Transverse colon (tissue), 4 donors: ENCODE measurements around the gene NUDT22. TPM values are rescaled to one million over a fixed set of nuclear protein-coding genes. Genes with fewer than 3 reads are reported as not detected.

Experiments
- DNase-seq: peaks from one replicate; pipeline ENCODE4 v3.0.0-alpha.2; 2019
- H3K27ac ChIP-seq, 4 donors: fragments of 200-600 bp; sonication (generic); 2 replicates each; pipeline ENCODE4 v1.5.1; 2016 to 2018; ENCODE audit warnings: inconsistent platforms in 4 of 4
- H3K27me3 ChIP-seq: fragments of 200-600 bp; sonication (generic); 2 replicates; pipeline ENCODE4 v1.5.1; 2017; ENCODE audit warnings: inconsistent platforms
- H3K36me3 ChIP-seq, 4 donors: fragments of 200-600 bp; sonication (generic); 2 replicates each; pipeline ENCODE4 v1.5.1; 2017 to 2019; ENCODE audit warnings: inconsistent platforms in 4 of 4
- H3K4me1 ChIP-seq, 4 donors: fragments of 200-600 bp; sonication (generic); 2 replicates each; pipeline ENCODE4 v1.5.1; 2017 to 2020; ENCODE audit warnings: inconsistent platforms in 4 of 4
- H3K4me3 ChIP-seq, 4 donors: fragments of 200-600 bp; sonication (generic); 1 replicate in 1 of 4; 2 replicates in 3 of 4; pipeline versions ENCODE4 v1.5.1 to v1.6.1; 2017 to 2019; ENCODE audit warnings: inconsistent platforms in 4 of 4
- H3K9me3 ChIP-seq, 2 donors: fragments of 200-600 bp; sonication (generic); 2 replicates each; pipeline ENCODE4 v1.5.1; 2017 to 2019; ENCODE audit warnings: inconsistent platforms in 2 of 2
- EP300 ChIP-seq: sonication (generic); formaldehyde crosslinking; IDR thresholded peaks from one replicate; pipeline ENCODE4 v1.6.1; 2017; ENCODE audit warnings: antibody characterized with exemption, low read depth
- POLR2A ChIP-seq: fragments of 450-650 bp; IDR thresholded peaks from one replicate; pipeline ENCODE4 v1.6.1; 2016; ENCODE audit warnings: antibody characterized with exemption, mild to moderate bottlenecking, moderate library complexity
- POLR2AphosphoS5 ChIP-seq, 3 donors: sonication (generic); formaldehyde crosslinking; IDR thresholded peaks; one replicate each; pipeline ENCODE4 v1.6.1; 2016; ENCODE audit warnings: antibody characterized with exemption in 3 of 3
- WGBS, 2 donors: methylation state at CpG; one replicate each; pipeline ENCODE4 v1.1.5; 2018; ENCODE audit warnings: low coverage in 1 of 2; 5-methylcytosine and 5-hydroxymethylcytosine counted together
- in situ Hi-C, 4 donors: fragments of 200-750 bp; cut with MboI; loops; one replicate each; pipeline versions ENCODE4 v1.15.0 to v1.15.1; 2017; ENCODE audit warnings: low sequenced_read_pairs in 3 of 4, low pct_ligation_motif_present in 1 of 4, low pct_unique_long_range_greater_than_20kb in 1 of 4
- intact Hi-C: fragments of 100-400 bp; cut with DNase I; formaldehyde crosslinking; loops from one replicate; pipeline ENCODE4 v1.15.1; 2023; ENCODE audit warnings: low total_unique reads
- total RNA-seq, 4 donors: library from RNA; depleted of rRNA; stranded (reverse); fragments of >200 nt; gene quantifications; one replicate each; pipeline ENCODE4 v1.1.0, GENCODE V29; 2016
- TF ChIP-seq, protein P1 (sequence below), 5 experiments: fragments of 200-600 bp in 3 of 5; fragments of 450-650 bp in 2 of 5; sonication (generic) in 3 of 5; IDR thresholded peaks; 1 replicate in 2 of 5; 2 replicates in 3 of 5; pipeline ENCODE4 v1.5.1; 2016 to 2017; ENCODE audit warnings: antibody characterized with exemption in 5 of 5, inconsistent platforms in 3 of 5, mild to moderate bottlenecking in 2 of 5, moderate library complexity in 1 of 5

NUDT22 gene
- total RNA-seq, 4 donors from 2014 or later, result 84.0 to 215 (median 127) TPM

DNA sequence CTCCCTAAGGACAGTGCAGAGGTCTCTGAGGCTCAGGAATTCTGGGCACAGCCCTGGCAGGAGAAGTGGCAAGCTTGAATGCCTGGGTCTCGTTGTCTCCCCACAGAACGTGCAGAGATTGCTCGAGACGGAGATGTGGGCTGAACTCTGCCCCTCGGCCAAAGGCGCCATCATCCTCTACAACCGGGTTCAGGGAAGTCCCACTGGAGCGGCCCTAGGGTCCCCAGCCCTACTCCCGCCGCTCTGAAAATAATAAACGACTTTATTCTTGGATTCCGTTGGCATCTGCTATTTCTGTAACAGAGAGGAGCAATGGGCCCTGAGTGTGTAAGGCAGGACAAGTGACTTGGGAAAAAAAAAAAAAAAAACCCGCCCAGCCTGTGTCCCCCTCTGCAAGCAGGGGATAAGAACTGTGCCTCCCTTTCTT, 3.7 kb downstream of the NUDT22 start:
- peaks cover 26 to 73% (median 51%) of the 10 kb centered on the region in 4 donors for H3K4me1 ChIP-seq
- TF ChIP-seq, protein P1, sequence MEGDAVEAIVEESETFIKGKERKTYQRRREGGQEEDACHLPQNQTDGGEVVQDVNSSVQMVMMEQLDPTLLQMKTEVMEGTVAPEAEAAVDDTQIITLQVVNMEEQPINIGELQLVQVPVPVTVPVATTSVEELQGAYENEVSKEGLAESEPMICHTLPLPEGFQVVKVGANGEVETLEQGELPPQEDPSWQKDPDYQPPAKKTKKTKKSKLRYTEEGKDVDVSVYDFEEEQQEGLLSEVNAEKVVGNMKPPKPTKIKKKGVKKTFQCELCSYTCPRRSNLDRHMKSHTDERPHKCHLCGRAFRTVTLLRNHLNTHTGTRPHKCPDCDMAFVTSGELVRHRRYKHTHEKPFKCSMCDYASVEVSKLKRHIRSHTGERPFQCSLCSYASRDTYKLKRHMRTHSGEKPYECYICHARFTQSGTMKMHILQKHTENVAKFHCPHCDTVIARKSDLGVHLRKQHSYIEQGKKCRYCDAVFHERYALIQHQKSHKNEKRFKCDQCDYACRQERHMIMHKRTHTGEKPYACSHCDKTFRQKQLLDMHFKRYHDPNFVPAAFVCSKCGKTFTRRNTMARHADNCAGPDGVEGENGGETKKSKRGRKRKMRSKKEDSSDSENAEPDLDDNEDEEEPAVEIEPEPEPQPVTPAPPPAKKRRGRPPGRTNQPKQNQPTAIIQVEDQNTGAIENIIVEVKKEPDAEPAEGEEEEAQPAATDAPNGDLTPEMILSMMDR (IDR thresholded peaks at IDR 0.05), result no peak
- no peak for TF ChIP-seq POLR2A
- no peak for TF ChIP-seq EP300
- TF ChIP-seq POLR2AphosphoS5 (IDR thresholded peaks at IDR 0.05), result no peak
- H3K9me3 ChIP-seq, result no peaks in the 10 kb centered on the region
- DNase-seq, result peak; percentile 18
- no peaks in the 10 kb centered on the region for H3K36me3 ChIP-seq
- peak overlapping the region; percentile 58 to 87 (median 72) for H3K4me3 ChIP-seq
- 0 to 32% methylated on average over 3 to 13 of the region's 13 CpGs for WGBS, 2 donors
- peak overlapping the region; percentile 93 to 95 (median 94) for H3K27ac ChIP-seq
- no peaks in the 10 kb centered on the region for H3K27me3 ChIP-seq
- in situ Hi-C loops, result no loop called here
- intact Hi-C loops, result no loop called here

DNA sequence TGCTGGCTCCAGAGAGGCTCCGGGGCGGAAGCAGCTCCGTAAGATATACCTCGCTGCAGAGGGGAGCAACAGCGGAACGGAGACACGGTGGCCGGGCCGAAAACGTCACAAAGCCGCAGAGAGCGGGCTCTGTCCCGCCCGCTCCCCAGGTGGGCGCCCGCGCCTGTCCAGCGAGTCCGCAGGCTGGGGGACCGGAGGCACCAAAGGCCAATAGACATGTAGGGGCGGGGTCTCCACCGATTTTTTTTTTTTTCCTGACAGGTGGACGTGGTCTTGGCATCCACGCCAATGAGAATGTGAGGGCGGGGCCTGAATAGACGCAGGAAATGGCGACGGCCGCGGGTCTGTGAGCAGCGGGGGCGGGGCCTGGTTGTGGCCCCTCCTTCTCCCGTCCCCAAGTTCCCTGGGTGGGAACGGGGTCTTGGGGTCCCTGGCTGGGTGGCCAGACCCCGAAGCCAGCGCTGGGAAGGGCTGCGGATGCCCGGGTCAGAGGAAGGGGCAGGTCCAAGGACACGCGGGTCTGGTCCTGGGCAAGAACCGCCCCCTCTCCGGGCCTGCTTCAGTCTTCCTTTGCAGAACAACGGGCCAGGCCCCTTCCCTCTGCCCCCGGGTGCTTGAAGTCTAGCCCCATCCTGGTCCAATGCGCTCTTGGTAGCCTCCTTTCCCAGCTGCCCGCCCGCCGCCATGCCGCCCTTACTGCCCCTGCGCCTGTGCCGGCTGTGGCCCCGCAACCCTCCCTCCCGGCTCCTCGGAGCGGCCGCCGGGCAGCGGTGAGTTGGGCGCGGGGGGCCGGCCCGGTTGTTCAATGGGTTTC, 4.3 kb downstream of the NUDT22 start, which contains the start of gene DNAJC4:
Gene DNAJC4 (plus strand): TSS at position 378 of the 814 bp plus-strand sequence. CDS start 307 bp downstream, at position 685.
- TF ChIP-seq POLR2A, result peak; percentile 64
- peak; percentile 31 to 65 (median 59) for TF ChIP-seq POLR2AphosphoS5 (IDR thresholded peaks at IDR 0.05)
- TF ChIP-seq EP300, result no peak
- TF ChIP-seq, protein P1 (IDR thresholded peaks at IDR 0.05), result no peak
- H3K36me3 ChIP-seq, result no peaks in the 10 kb centered on the region
- in situ Hi-C loops, result no loop called here
- no peaks in the 10 kb centered on the region for H3K9me3 ChIP-seq
- intact Hi-C loops, result no loop called here
- H3K27me3 ChIP-seq, result no peaks in the 10 kb centered on the region
- WGBS, 2 donors, result 1% methylated on average over 57 of the region's 62 CpGs; no CpG with 5 or more reads in 1 of the 2 donors
- DNase-seq, result peak; percentile 96
- H3K27ac ChIP-seq, result peak within 1 kb of the TSS; percentile 93 to 95 (median 94)
- peak within 1 kb of the TSS; percentile 58 to 87 (median 72) for H3K4me3 ChIP-seq
- peaks cover 20 to 71% (median 50%) of the 10 kb centered on the region in 4 donors for H3K4me1 ChIP-seq

DNA sequence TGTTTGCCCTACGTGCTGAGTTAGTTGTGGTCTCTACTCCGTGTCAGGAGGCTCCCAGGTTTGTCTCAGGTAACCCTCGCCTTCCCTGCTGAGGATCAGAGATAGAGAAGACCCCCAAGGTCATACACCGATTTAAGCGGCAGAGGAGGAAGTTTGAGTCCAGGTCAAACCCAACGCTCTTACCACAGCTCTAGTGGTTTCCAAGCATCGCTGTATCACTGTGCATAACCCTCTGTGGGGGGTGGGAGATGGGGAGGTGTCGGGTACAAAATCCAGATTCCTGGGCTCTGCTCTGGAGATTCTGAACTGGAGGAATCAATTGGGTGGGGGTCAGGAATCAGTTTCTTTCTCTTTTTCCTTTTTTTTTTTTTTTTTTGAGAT, 4.9 kb downstream of the NUDT22 start:
- DNase-seq, result no peak
- H3K4me1 ChIP-seq, result peaks cover 18 to 75% (median 53%) of the 10 kb centered on the region in 4 donors
- in situ Hi-C loops, result no loop called here

DNA sequence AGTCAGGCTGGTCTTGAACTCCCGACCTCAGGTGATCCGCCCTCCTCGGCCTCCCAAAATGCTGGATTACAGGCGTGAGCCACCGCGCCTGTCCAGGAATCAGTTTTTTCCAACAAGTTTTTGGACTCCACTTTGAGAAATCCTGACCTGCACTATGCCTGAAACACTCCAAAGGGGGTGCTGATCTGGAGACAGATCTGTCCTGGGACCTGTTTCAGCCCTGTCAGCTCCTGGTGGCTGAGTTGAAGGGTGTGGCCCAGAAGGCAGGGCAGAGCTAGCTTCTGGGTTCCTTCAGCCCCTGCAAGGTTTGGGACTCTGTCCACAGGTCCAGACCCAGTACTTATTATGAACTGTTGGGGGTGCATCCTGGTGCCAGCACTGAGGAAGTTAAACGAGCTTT, 5.5 kb downstream of the NUDT22 start:
- Histone ChIP-seq H3K9me3 (no peaks in the 10 kb centered on the region), H3K27me3 (no peaks in the 10 kb centered on the region), H3K27ac (peak overlapping the region in 3 of 4 donors; percentile 93 to 95 (median 94)), H3K4me1 (peaks cover 18 to 78% (median 54%) of the 10 kb centered on the region in 4 donors), H3K36me3 (no peaks in the 10 kb centered on the region), H3K4me3 (peak overlapping the region in 2 of 4 donors; percentile 71 to 87)
- DNase-seq, result no peak
- 78% methylated on average over 7 of the region's 7 CpGs; no CpG with 5 or more reads in 1 of the 2 donors for WGBS, 2 donors
- in situ Hi-C loops (no loop called here), intact Hi-C loops (no loop called here)
- TF ChIP-seq, protein P1 (IDR thresholded peaks at IDR 0.05), result no peak

More for the DNA sequence above, 4.9 kb downstream of the NUDT22 start:
- Histone ChIP-seq H3K27ac (peak overlapping the region; percentile 93 to 95 (median 94)), H3K4me3 (peak overlapping the region; percentile 58 to 87 (median 72)), H3K27me3 (no peaks in the 10 kb centered on the region), H3K9me3 (no peaks in the 10 kb centered on the region), H3K36me3 (no peaks in the 10 kb centered on the region)
- intact Hi-C loops, result no loop called here
- no peak for TF ChIP-seq POLR2A
- TF ChIP-seq EP300, result no peak
- no peak for TF ChIP-seq POLR2AphosphoS5 (IDR thresholded peaks at IDR 0.05)
- TF ChIP-seq, protein P1 (IDR thresholded peaks at IDR 0.05), result no peak
- WGBS, 2 donors, result 4 to 17% methylated on average over 1 to 8 of the region's 8 CpGs
